PC-9 (cell line): ENCODE results near the gene SCARF2.

ENCODE experiments used
- EZH2 ChIP-seq: fragments of 200-600 bp; sonication (generic); IDR thresholded peaks from 2 replicates; pipeline ENCODE4 v1.8.0; 2017; ENCODE audit warnings: antibody characterized with exemption, low read depth
- TF ChIP-seq, protein P1 (sequence below): fragments of 200-600 bp; sonication (generic); conservative IDR thresholded peaks from 2 replicates; pipeline ENCODE4 v1.6.1; 2017; ENCODE audit warnings: mixed run types, antibody characterized with exemption, mild to moderate bottlenecking, moderate library complexity

DNA sequence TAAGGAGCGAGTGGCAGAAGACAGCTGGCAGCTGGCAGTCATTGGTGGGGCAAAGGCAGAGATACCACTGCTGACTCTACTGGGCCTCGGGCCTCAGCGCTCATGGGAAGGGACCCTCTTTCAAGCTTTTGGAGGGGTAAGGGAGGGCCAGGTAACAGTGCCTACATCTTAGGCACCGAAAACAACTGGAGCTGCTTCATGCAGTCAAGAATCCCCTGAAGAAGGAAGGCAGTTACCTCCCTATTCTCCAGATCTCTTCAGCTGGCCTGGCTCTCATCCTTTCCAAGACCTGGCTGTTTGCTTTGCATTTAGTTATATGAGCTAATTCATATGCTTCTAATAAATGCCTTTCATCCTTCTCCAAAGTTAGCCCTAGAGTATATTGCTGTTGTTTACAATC, 59.5 kb downstream of the SCARF2 start:
- TF ChIP-seq, protein P1, sequence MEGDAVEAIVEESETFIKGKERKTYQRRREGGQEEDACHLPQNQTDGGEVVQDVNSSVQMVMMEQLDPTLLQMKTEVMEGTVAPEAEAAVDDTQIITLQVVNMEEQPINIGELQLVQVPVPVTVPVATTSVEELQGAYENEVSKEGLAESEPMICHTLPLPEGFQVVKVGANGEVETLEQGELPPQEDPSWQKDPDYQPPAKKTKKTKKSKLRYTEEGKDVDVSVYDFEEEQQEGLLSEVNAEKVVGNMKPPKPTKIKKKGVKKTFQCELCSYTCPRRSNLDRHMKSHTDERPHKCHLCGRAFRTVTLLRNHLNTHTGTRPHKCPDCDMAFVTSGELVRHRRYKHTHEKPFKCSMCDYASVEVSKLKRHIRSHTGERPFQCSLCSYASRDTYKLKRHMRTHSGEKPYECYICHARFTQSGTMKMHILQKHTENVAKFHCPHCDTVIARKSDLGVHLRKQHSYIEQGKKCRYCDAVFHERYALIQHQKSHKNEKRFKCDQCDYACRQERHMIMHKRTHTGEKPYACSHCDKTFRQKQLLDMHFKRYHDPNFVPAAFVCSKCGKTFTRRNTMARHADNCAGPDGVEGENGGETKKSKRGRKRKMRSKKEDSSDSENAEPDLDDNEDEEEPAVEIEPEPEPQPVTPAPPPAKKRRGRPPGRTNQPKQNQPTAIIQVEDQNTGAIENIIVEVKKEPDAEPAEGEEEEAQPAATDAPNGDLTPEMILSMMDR, result no peak
- TF ChIP-seq EZH2, result no peak
